Loucy (cell line): Measurements from ENCODE around the gene BEGAIN.

Experiments
- H2AFZ ChIP-seq: fragments of 200-600 bp; sonication (generic); 2 replicates; pipeline ENCODE4 v1.6.0; 2016; ENCODE audit warnings: antibody characterized with exemption, mild to moderate bottlenecking, low read length, moderate library complexity
- H3F3A ChIP-seq: fragments of 200-600 bp; 2 replicates; pipeline ENCODE4 v1.6.0; 2016; ENCODE audit warnings: antibody characterized with exemption, low read depth, mild to moderate bottlenecking
- H3K27me3 ChIP-seq: fragments of 200-600 bp; sonication (generic); 2 replicates; pipeline ENCODE4 v1.6.1; 2014; ENCODE audit warnings: low read length, mild to moderate bottlenecking; ENCODE audit not compliant: insufficient read depth, poor library complexity, severe bottlenecking
- H3K36me3 ChIP-seq: fragments of 200-600 bp; sonication (generic); 2 replicates; pipeline ENCODE4 v1.6.1; 2016; ENCODE audit warnings: low read length; ENCODE audit not compliant: insufficient read depth
- H3K4me1 ChIP-seq: fragments of 200-600 bp; sonication (generic); 2 replicates; pipeline ENCODE4 v1.5.1; 2014; ENCODE audit warnings: low read length, mild to moderate bottlenecking; ENCODE audit not compliant: insufficient read depth, poor library complexity, severe bottlenecking
- H3K4me2 ChIP-seq: fragments of 200-600 bp; sonication (generic); 2 replicates; pipeline ENCODE4 v1.6.0; 2014; ENCODE audit warnings: antibody characterized with exemption, low read length, low read depth, mild to moderate bottlenecking; ENCODE audit not compliant: poor library complexity, severe bottlenecking
- H3K4me3 ChIP-seq: fragments of 200-600 bp; sonication (generic); 2 replicates; pipeline ENCODE4 v1.5.1; 2014; ENCODE audit warnings: low read length, mild to moderate bottlenecking, mixed read lengths; ENCODE audit not compliant: poor library complexity, severe bottlenecking
- H3K79me2 ChIP-seq: fragments of 200-600 bp; sonication (generic); 2 replicates; pipeline ENCODE4 v1.6.1; 2014; ENCODE audit warnings: low read length; ENCODE audit not compliant: insufficient read depth
- H3K9ac ChIP-seq: fragments of 200-600 bp; sonication (generic); 2 replicates; pipeline ENCODE4 v1.6.0; 2014; ENCODE audit warnings: mild to moderate bottlenecking, low read depth, low read length, moderate library complexity; ENCODE audit not compliant: poor library complexity, severe bottlenecking
- H3K9me2 ChIP-seq: fragments of 200-600 bp; sonication (generic); replicated peaks from 2 replicates; pipeline ENCODE4 v1.6.1; 2016; ENCODE audit warnings: low read depth, low read length, mixed read lengths
- H3K9me3 ChIP-seq: fragments of 200-600 bp; sonication (generic); 2 replicates; pipeline ENCODE4 v1.6.1; 2014; ENCODE audit warnings: mild to moderate bottlenecking, antibody characterized with exemption, low read length, low read depth; ENCODE audit not compliant: insufficient read depth
- H4K20me1 ChIP-seq: fragments of 200-600 bp; sonication (generic); 2 replicates; pipeline ENCODE4 v1.6.0; 2014; ENCODE audit warnings: antibody characterized with exemption, low read length, mild to moderate bottlenecking; ENCODE audit not compliant: insufficient read depth, poor library complexity, severe bottlenecking
- EZH2phosphoT487 ChIP-seq: fragments of 200-600 bp; IDR thresholded peaks from 2 replicates; pipeline ENCODE4 v1.6.1; 2018; ENCODE audit warnings: antibody characterized with exemption, mild to moderate bottlenecking, moderate library complexity, borderline replicate concordance
- TF ChIP-seq, protein P1 (sequence below): fragments of 200-600 bp; sonication (generic); conservative IDR thresholded peaks from 2 replicates; pipeline ENCODE4 v1.5.1; 2014; ENCODE audit warnings: mild to moderate bottlenecking, antibody characterized with exemption, low read length

BEGAIN gene

DNA sequence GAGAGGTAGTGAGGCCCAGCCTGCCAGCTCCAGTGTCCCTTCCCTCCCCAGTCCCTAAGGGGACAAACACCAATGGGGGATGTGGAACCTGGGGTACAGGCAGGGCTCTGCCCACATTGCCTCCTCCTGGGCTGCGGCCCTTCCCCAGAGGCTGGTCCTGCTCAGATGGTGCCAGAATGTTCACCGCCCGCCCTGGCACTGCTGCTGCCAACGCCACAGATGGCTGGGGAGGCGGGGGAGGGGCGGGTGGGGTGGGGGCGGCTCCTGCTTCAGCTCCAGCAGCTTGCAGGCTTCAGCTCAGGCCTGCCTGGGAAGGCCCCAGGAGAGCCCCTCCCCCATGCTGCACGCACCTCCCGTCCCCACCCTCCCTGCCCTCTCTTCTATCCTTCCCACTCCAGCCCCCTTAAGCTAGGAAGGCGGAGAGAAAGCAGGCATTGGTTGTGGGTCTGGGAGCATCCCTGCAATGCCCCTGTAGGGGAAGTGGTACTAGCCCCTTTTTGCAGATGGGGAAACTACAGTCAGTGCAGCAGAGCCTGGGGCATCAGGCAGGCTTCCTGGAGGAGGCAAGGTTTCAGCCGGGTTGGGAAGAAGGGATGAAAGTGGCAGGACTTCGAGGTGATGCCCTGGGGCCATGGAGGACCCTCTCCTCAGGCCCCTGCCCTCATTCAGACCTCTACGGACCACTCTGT, 2.0 kb upstream of the BEGAIN start:
- Histone ChIP-seq H3K4me3 (no peak overlapping the region), H4K20me1 (no peaks in the 10 kb centered on the region), H3K4me1 (peaks cover 23% of the 10 kb centered on the region), H3K4me2 (no peak overlapping the region), H3K79me2 (no peaks in the 10 kb centered on the region), H3K9me2 (no peaks in the 10 kb centered on the region), H3K36me3 (no peaks in the 10 kb centered on the region), H3K9me3 (no peaks in the 10 kb centered on the region), H2AFZ (no peak overlapping the region), H3K27me3 (no peaks in the 10 kb centered on the region), H3K9ac (no peak overlapping the region), H3F3A (peaks cover 3% of the 10 kb centered on the region; the same call in 1 of the 2 replicates)
- TF ChIP-seq EZH2phosphoT487, result no peak
- TF ChIP-seq, protein P1, sequence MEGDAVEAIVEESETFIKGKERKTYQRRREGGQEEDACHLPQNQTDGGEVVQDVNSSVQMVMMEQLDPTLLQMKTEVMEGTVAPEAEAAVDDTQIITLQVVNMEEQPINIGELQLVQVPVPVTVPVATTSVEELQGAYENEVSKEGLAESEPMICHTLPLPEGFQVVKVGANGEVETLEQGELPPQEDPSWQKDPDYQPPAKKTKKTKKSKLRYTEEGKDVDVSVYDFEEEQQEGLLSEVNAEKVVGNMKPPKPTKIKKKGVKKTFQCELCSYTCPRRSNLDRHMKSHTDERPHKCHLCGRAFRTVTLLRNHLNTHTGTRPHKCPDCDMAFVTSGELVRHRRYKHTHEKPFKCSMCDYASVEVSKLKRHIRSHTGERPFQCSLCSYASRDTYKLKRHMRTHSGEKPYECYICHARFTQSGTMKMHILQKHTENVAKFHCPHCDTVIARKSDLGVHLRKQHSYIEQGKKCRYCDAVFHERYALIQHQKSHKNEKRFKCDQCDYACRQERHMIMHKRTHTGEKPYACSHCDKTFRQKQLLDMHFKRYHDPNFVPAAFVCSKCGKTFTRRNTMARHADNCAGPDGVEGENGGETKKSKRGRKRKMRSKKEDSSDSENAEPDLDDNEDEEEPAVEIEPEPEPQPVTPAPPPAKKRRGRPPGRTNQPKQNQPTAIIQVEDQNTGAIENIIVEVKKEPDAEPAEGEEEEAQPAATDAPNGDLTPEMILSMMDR, result no peak

DNA sequence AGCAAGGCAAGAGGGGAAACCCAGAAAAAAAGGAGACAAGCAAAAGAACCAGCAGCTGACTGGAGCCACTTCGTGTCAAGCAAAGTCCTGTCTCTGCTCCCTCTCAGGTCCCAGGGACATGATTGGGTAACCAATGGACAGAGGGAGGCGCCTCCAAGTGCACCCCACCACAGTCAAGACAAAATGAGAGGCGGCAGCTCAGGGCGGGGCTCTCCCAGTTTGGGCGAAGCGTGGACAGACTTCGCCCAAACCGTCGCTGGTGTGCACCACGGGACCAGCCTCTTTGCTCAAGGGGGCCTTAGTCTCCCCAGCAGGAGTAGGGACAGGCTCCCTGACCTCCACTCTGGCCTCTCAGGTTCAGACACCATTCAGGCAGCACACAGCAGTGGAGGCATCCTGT, 1.5 kb upstream of the BEGAIN start:
- Histone ChIP-seq H3K36me3 (no peaks in the 10 kb centered on the region), H3K9me3 (no peaks in the 10 kb centered on the region), H3K9ac (no peak overlapping the region), H4K20me1 (no peaks in the 10 kb centered on the region), H3K27me3 (no peaks in the 10 kb centered on the region), H3K79me2 (no peaks in the 10 kb centered on the region), H2AFZ (no peak overlapping the region), H3F3A (peaks cover 3% of the 10 kb centered on the region; the same call in 1 of the 2 replicates), H3K4me2 (peak overlapping the region; percentile 61), H3K9me2 (no peaks in the 10 kb centered on the region), H3K4me3 (no peak overlapping the region), H3K4me1 (peaks cover 23% of the 10 kb centered on the region)
- TF ChIP-seq, protein P1, result no peak
- no peak for TF ChIP-seq EZH2phosphoT487

DNA sequence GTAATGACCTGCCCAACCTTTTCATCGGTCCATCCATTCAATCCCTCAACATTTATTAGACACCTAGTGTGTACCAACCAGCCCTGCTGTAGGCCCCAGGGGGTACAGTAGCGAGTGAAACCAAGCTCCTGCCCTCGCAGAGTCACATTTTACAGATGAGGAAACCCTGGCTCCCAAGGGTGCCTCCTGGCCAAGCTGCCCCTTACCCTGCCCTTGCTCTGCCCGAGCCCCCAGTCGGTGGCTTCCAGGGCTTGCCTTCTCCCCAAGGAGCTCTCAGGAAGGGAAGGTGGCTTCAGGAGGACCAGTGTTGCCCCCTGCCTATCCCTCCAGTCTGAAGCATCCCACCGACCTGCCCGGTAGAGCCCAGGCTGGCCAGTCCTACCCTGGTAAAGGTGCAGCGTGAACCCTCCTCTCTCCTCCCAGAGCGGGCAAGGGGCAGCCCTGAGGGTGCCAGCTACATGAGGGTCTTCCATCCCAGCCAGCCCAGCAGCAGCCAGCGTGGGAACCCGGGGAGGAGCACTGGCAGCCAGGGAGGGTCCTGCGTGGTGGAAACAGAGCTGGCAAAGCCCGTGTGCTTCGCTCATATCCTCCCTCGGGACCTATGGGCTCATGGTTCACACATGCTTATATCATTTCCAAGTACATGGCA, 670 bp upstream of the BEGAIN start:
- H2AFZ ChIP-seq, result no peak overlapping the region
- H3F3A ChIP-seq, result peaks cover 3% of the 10 kb centered on the region; the same call in 1 of the 2 replicates
- H3K79me2 ChIP-seq, result no peaks in the 10 kb centered on the region
- H3K9me3 ChIP-seq, result no peaks in the 10 kb centered on the region
- TF ChIP-seq, protein P1, result no peak
- TF ChIP-seq EZH2phosphoT487, result no peak
- H4K20me1 ChIP-seq, result no peaks in the 10 kb centered on the region
- H3K4me2 ChIP-seq, result peak overlapping the region; percentile 61
- H3K4me1 ChIP-seq, result peaks cover 23% of the 10 kb centered on the region
- peak overlapping the region; percentile 59 for H3K4me3 ChIP-seq
- H3K9me2 ChIP-seq, result no peaks in the 10 kb centered on the region
- H3K9ac ChIP-seq, result no peak overlapping the region
- no peaks in the 10 kb centered on the region for H3K36me3 ChIP-seq
- H3K27me3 ChIP-seq, result no peaks in the 10 kb centered on the region
